Stomach (tissue), 9 donors: Measurements from ENCODE around the gene HDGFL2. TPM values are rescaled to one million over a fixed set of nuclear protein-coding genes. Genes with fewer than 3 reads are reported as not detected.
A peak's percentile ranks its signal among the peaks of the same experiment; 100 is the strongest.

Experiments used
- DNase-seq, 2 donors: peaks; one replicate each; pipeline versions ENCODE4 v3.0.0 to v3.0.0-alpha.2; 2013 to 2019
- H3K27ac ChIP-seq, 5 donors: fragments of 200-600 bp in 4 of 5; sonication (generic) in 4 of 5; one replicate each; pipeline ENCODE4 v1.5.1; 2013 to 2019; ENCODE audit warnings: mild to moderate bottlenecking in 1 of 5, moderate library complexity in 1 of 5
- H3K27me3 ChIP-seq, 3 donors: fragments of 200-600 bp; sonication (generic); one replicate each; pipeline ENCODE4 v1.5.1; 2017 to 2019; ENCODE audit warnings: mixed run types in 1 of 3
- H3K36me3 ChIP-seq, 4 donors: fragments of 200-600 bp; sonication (generic); 1 replicate in 3 of 4; 2 replicates in 1 of 4; pipeline ENCODE4 v1.5.1; 2016 to 2019
- H3K4me1 ChIP-seq, 4 donors: fragments of 200-600 bp; sonication (generic); one replicate each; pipeline ENCODE4 v1.5.1; 2016 to 2019
- H3K4me3 ChIP-seq, 4 donors: fragments of 200-600 bp; sonication (generic) in 3 of 4; one replicate each; pipeline ENCODE4 v1.5.1; 2016 to 2019; ENCODE audit warnings: mild to moderate bottlenecking in 1 of 4
- H3K9me3 ChIP-seq, 4 donors: fragments of 200-600 bp; sonication (generic); one replicate each; pipeline ENCODE4 v1.5.1; 2016 to 2019
- CTCF ChIP-seq, 7 experiments: fragments of 450-650 bp in 4 of 7; fragments of 200-600 bp in 3 of 7; sonication (generic) in 3 of 7; IDR thresholded peaks; one replicate each; pipeline ENCODE4 v1.5.1; 2016 to 2019; ENCODE audit warnings: antibody characterized with exemption in 7 of 7, control low read depth in 2 of 7, mild to moderate bottlenecking in 1 of 7
- EP300 ChIP-seq: sonication (generic); formaldehyde crosslinking; IDR thresholded peaks from one replicate; pipeline ENCODE4 v1.6.1; 2017; ENCODE audit warnings: antibody characterized with exemption
- POLR2A ChIP-seq, 4 donors: fragments of 450-650 bp; IDR thresholded peaks; one replicate each; pipeline ENCODE4 v1.6.1; 2016; ENCODE audit warnings: antibody characterized with exemption in 4 of 4, control low read depth in 2 of 4, mild to moderate bottlenecking in 1 of 4, moderate library complexity in 1 of 4
- POLR2AphosphoS5 ChIP-seq, 3 donors: sonication (generic); formaldehyde crosslinking; IDR thresholded peaks; one replicate each; pipeline ENCODE4 v1.6.1; 2016; ENCODE audit warnings: antibody characterized with exemption in 3 of 3
- WGBS, 5 donors: extraction: QIAGEN DNeasy Blood & Tissue Kit in 3 of 5; methylation state at CpG; one replicate each; pipeline versions ENCODE4 v1.1.5 to v1.1.7; 2013 to 2018; 5-methylcytosine and 5-hydroxymethylcytosine counted together
- intact Hi-C: fragments of 100-400 bp; cut with DNase I; formaldehyde crosslinking; loops from one replicate; pipeline ENCODE4 v1.15.1; 2023; ENCODE audit warnings: low total_unique reads
- polyA plus RNA-seq, 3 donors: library from polyadenylated mRNA; stranded (reverse); fragments of 200-250 nt; gene quantifications; one replicate each; pipeline ENCODE4 v1.2.3, GENCODE V29; 2013
- total RNA-seq, 5 donors: library from RNA; depleted of rRNA; stranded (reverse); fragments of >200 nt; gene quantifications; one replicate each; pipeline versions ENCODE4 v1.1.0 to v1.2.3, GENCODE V29; 2014 to 2016
- donor health status: healthy with polysubstance abuse.
- donor health status: Bipolar disorder and iron deficiency.
- donor health status: healthy.

HDGFL2 gene
- total and polyA plus RNA-seq, 8 donors, result 25.5 to 127 (median 35.0) TPM

GRCh38 chr19:4473763-4474513 is 1.8 kb downstream of the HDGFL2 start:
- Histone ChIP-seq H3K4me3 (peak overlapping the region; percentile 9 to 99 (median 84)), H3K27ac (peak overlapping the region in 2 of 5 donors; percentile 32 to 89), H3K4me1 (peaks cover 24 to 40% (median 31%) of the 10 kb centered on the region in 4 donors), H3K36me3 (peaks cover 15 to 42% (median 39%) of the 10 kb centered on the region in 4 donors), H3K9me3 (no peaks in the 10 kb centered on the region), H3K27me3 (no peaks in the 10 kb centered on the region)
- TF ChIP-seq EP300 (no peak), POLR2AphosphoS5 (IDR thresholded peaks at IDR 0.05) (no peak), CTCF (IDR thresholded peaks at IDR 0.05) (no peak), POLR2A (IDR thresholded peaks at IDR 0.05) (no peak)
- DNase-seq, result no peak
- intact Hi-C loops, result no loop called here
- 27 to 34% (median 31%) methylated on average over 20 to 23 of the region's 23 CpGs for WGBS, 5 donors

- peaks cover 24 to 40% (median 31%) of the 10 kb centered on the region in 4 donors for H3K4me1 ChIP-seq
- intact Hi-C loops, result no loop called here
- no peaks in the 10 kb centered on the region for H3K27me3 ChIP-seq
- no peaks in the 10 kb centered on the region for H3K9me3 ChIP-seq
- H3K27ac ChIP-seq, result peak overlapping the region in 1 of 5 donors; percentile 14
- peaks cover 15 to 48% (median 45%) of the 10 kb centered on the region in 4 donors for H3K36me3 ChIP-seq
- TF ChIP-seq POLR2AphosphoS5 (IDR thresholded peaks at IDR 0.05) (no peak), POLR2A (IDR thresholded peaks at IDR 0.05) (no peak), CTCF (IDR thresholded peaks at IDR 0.05) (no peak), EP300 (no peak)
- peak in 1 of 2 donors; percentile 84 for DNase-seq
- H3K4me3 ChIP-seq, result peak overlapping the region; percentile 9 to 98 (median 50)
- 28 to 34% (median 29%) methylated on average over 8 to 13 of the region's 13 CpGs for WGBS, 5 donors
These were observed 2.5 kb downstream of the HDGFL2 start for GRCh38 chr19:4474514-4475022.

- no peak for DNase-seq
- TF ChIP-seq POLR2A (IDR thresholded peaks at IDR 0.05) (no peak), EP300 (no peak), CTCF (IDR thresholded peaks at IDR 0.05) (no peak), POLR2AphosphoS5 (IDR thresholded peaks at IDR 0.05) (no peak)
- Histone ChIP-seq H3K4me1 (peaks cover 24 to 29% (median 26%) of the 10 kb centered on the region in 4 donors), H3K36me3 (peaks cover 15 to 72% (median 58%) of the 10 kb centered on the region in 4 donors), H3K27me3 (no peaks in the 10 kb centered on the region), H3K4me3 (no peak overlapping the region), H3K9me3 (no peaks in the 10 kb centered on the region), H3K27ac (no peak overlapping the region)
- intact Hi-C loops, result no loop called here
- WGBS, 5 donors, result 81 to 89% (median 88%) methylated on average over 15 to 16 of the region's 16 CpGs
These were observed 5.1 kb downstream of the HDGFL2 start for GRCh38 chr19:4477034-4477801.

- H3K36me3 ChIP-seq, result peaks cover 0 to 92% (median 68%) of the 10 kb centered on the region in 4 donors
- TF ChIP-seq EP300 (no peak), POLR2A (IDR thresholded peaks at IDR 0.05) (no peak), POLR2AphosphoS5 (IDR thresholded peaks at IDR 0.05) (no peak), CTCF (IDR thresholded peaks at IDR 0.05) (no peak)
- H3K4me1 ChIP-seq, result no peaks in the 10 kb centered on the region
- no peaks in the 10 kb centered on the region for H3K27me3 ChIP-seq
- DNase-seq, result no peak
- no peaks in the 10 kb centered on the region for H3K9me3 ChIP-seq
- no peak overlapping the region for H3K27ac ChIP-seq
- WGBS, 5 donors, result 87 to 94% (median 89%) methylated on average over 35 of the region's 35 CpGs
- no peak overlapping the region for H3K4me3 ChIP-seq
- intact Hi-C loops, result no loop called here
These were observed 10.7 kb downstream of the HDGFL2 start for GRCh38 chr19:4482721-4483364.
